SK-N-MC (cell line): ENCODE results near the gene ZFP92.

Source experiments
- EZH2 ChIP-seq: fragments of 200-600 bp; sonication (generic); IDR thresholded peaks from one replicate; pipeline ENCODE4 v1.6.1; 2017; ENCODE audit warnings: antibody characterized with exemption
- FOXP2 ChIP-seq: optimal IDR thresholded peaks from 2 replicates; pipeline ENCODE3; 2011; ENCODE audit warnings: mild to moderate bottlenecking, moderate library complexity; ENCODE audit not compliant: insufficient read depth; ENCODE audit errors: extremely low read length, control extremely low read depth
- POLR2AphosphoS5 ChIP-seq: IDR thresholded peaks from 2 replicates; pipeline ENCODE4 v1.6.1; 2012; ENCODE audit warnings: mild to moderate bottlenecking, low read depth, low read length, borderline replicate concordance

DNA sequence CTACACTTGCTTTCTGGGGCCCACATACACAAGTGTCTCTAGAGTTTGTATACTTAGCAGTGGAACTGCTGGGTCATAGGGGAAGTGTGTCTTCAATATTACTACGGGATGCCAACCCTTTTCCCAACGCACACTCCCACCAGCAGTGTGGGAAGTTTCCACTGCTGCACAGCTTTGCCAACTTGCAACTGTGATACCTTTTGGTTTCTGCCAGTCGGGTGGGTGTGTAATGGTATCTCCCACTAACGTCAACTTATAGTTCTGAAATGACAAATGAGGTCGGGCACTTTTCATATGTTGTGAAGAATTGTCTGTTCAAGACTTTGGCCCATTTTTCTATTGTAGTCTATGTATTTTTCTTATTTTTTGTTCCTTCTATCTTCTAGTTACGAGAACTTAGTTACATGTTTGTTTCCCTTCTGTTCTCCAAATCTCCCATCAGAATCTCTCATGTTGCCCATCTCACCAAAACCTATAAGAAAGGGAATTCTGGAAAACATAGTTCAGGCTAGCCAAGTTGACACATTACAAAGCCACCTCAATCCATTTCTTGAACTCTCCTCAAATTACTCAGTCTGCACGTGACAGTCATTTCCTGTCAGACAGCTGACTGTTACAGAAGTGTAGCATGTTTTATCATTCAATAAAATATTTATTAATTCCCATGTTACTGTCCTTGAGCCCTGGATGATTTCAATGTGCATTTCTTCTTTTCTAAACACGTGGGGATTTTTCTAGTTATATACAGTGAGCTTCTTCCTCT, 40.8 kb upstream of the ZFP92 start:
- TF ChIP-seq POLR2AphosphoS5 (no peak), EZH2 (no peak), FOXP2 (no peak)
